ENCODE data around the gene SMAGP. TPM values are rescaled to one million over a fixed set of nuclear protein-coding genes. Genes with fewer than 3 reads are reported as not detected.
"Not testable (repeated sequence)": the region's sequence is repeated elsewhere in the genome, so short reads cannot be mapped to it uniquely, and the experiment has no call there.

The SMAGP gene
- total RNA-seq, 8 experiments from 2014 or later: 0.79 to 110 (median 2.9) TPM

DNA sequence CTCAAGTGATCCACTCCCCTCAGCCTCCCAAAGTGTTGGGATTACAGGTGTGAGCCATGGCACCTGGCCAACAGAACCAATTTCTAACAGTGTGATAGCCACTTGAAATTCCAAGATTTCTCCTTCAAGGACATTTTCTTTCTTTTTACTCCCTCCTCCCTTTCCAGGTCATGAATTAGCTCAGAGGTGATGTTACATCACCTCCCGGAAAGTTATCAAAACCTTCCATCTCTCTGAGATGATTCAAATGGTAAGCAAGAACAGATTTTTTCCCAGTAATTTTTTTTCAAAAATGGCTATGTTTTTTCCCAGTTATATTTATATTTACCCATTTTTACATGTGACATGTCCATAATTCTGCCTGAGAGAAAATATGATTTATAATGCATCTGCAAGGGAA is 15.6 kb upstream of the SMAGP start:
- WGBS, 10 experiments: 83 to 100% (median 100%) methylated on average over 1 of the region's 1 CpG; no CpG with 5 or more reads in 3 of the 10 experiments
- ATAC-seq (replicated peaks in 6 of 8): no peak

DNA sequence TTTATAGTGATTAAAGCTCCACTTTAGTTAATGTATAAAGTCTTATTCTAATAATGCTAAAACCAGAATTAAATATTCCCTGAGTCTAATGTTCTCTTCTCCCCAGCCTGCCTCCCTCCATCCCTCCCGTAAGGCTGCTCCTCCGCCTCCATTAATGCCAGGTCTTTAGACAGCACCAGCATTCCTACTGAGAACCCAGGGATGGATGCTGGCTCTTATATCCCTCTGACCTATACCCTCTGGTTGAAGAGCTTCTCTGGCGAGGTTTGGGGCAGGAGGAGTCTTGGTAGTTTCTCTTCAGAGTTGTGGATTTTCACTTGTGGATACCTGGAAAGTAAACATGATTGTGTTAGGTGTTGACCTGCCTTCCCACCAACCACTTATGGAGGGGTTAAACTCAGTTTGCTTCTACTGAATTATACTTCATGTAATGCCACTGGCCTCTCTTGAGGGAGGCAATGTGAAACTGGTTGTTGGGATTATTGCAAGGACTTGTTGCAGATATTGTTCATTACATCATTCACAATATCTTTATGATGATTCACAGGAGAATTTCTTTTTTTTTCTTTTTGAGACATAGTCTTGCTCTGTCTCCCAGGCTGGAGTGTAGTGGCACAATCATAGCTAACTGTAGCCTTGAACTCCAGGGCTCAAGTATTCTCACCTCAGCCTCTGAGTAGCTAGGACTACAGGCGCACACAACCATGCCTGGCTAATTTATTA is 11.1 kb upstream of the SMAGP start:
- in situ Hi-C loops (cut with MboI; ENCODE audit: low pct_unique_long_range_greater_than_20kb in 2 of 9, low sequenced_read_pairs in 9 of 9, unreplicated experiment in 9 of 9): no loop called here
- ATAC-seq (replicated peaks in 6 of 8): peak in 3 of 8 experiments; percentile 12 to 55 (median 37)
- H3K4me1 ChIP-seq (replicated peaks in 1 of 2): no peaks in the 10 kb centered on the region
- no peak overlapping the region for H3K27ac ChIP-seq
- no peak overlapping the region for H3K4me3 ChIP-seq
- 40 to 100% (median 87%) methylated on average over 1 to 3 of the region's 4 CpGs; no CpG with 5 or more reads in 4 of the 10 experiments for WGBS, 10 experiments

More for the DNA sequence above, 15.6 kb upstream of the SMAGP start:
- no peak overlapping the region for H3K4me3 ChIP-seq
- in situ Hi-C loops (cut with MboI; ENCODE audit: low pct_unique_long_range_greater_than_20kb in 2 of 9, low sequenced_read_pairs in 9 of 9, unreplicated experiment in 9 of 9): no loop called here
- no peak overlapping the region for H3K27ac ChIP-seq
- no peaks in the 10 kb centered on the region for H3K4me1 ChIP-seq (replicated peaks in 1 of 2)

DNA sequence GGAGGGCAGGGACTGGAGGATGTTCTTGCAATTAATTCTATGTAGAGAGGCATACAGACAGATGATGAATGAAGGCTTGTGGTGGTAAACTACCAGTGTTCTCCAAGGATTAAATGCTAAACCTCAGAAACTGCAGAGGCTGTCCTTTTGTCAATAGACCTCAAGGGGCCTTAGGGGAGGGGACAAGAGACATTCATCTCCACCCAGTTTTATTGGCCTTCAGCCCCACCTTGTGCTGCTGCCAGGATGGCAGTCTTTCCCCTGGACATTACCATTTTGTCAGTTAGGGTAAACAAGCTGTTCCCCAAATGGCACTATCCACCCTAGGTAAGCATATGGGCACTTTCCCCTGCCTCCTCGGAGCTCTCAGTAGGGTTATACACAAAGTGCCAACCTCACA is 4.9 kb upstream of the SMAGP start:
- ATAC-seq (replicated peaks in 6 of 8): peak in 3 of 8 experiments; percentile 10 to 43 (median 14)
- H3K4me3 ChIP-seq: no peak overlapping the region
- 0 to 83% (median 48%) methylated on average over 1 of the region's 1 CpG; no CpG with 5 or more reads in 6 of the 10 experiments for WGBS, 10 experiments
- H3K4me1 ChIP-seq (replicated peaks in 1 of 2): peaks cover 7 to 8% of the 10 kb centered on the region in 2 donors
- in situ Hi-C loops (cut with MboI; ENCODE audit: low pct_unique_long_range_greater_than_20kb in 2 of 9, low sequenced_read_pairs in 9 of 9, unreplicated experiment in 9 of 9): loop anchor here in 1 of 9 experiments (10.0 kb wide), 1 partner anchor 50 kb away; the partner anchor contains the start of gene BIN2
- no peak overlapping the region for H3K27ac ChIP-seq

DNA sequence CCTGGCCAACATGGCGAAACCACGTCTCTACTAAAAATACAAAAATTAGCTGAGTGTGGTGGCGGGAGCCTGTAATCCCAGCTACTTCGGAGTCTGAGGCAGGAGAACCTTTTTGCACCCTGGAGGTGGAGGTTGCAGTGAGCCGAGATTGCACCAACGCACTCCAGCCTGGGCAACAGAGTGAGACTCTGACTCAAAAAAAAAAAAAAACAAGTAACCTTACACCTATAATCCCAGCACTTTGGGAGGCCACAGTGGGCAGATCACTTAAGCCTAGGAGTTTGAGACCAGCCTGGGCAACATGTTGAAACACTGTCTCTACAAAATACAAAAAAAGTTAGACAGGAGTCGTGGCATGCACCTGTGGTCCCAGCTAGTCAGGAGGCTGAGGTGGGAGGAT is 2.6 kb upstream of the SMAGP start:
- not testable (repeated sequence) for ATAC-seq (replicated peaks in 6 of 8); H3K27ac ChIP-seq; H3K4me1 ChIP-seq (replicated peaks in 1 of 2); H3K4me3 ChIP-seq
- in situ Hi-C loops (cut with MboI; ENCODE audit: low pct_unique_long_range_greater_than_20kb in 2 of 9, low sequenced_read_pairs in 9 of 9, unreplicated experiment in 9 of 9): loop anchor here in 1 of 9 experiments (10.0 kb wide), 1 partner anchor 52 kb away; the partner anchor contains the start of gene BIN2
- 80 to 100% (median 87%) methylated on average over 1 to 6 of the region's 7 CpGs; no CpG with 5 or more reads in 6 of the 10 experiments for WGBS, 10 experiments

DNA sequence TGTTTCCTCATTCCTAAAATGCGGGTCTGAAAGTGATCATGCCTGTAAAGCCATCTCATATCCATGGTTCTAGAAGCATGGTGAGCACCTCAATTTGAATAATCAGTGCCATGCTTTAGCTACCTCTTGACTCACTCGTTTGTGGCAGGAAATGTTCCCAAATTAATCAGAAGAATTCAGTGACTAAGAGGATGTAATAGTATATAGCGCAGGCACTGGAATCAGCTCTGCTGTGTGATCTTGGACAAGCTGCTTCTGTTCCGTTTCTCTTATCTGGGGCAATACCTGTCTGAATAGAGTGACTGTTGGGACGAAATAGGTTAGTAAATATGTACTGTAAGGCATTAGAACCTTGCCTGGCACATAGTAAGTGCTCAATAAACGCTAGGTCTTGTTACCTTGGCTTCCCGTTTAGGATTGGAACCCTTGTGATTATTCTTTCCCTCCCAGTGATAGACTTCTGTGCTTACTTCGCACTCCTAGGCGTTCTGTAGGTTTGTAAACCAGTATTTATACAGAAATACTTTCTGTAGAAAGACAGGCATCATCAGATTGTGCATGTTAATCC is 820 bp upstream of the SMAGP start:
- 0 to 97% (median 73%) methylated on average over 3 to 9 of the region's 9 CpGs; no CpG with 5 or more reads in 2 of the 10 experiments for WGBS, 10 experiments
- H3K4me1 ChIP-seq (replicated peaks in 1 of 2): peaks cover 7 to 13% of the 10 kb centered on the region in 2 donors
- ATAC-seq (replicated peaks in 6 of 8): peak in 3 of 8 experiments; percentile 9 to 16 (median 14)
- peak overlapping the region in 3 of 5 donors; percentile 45 to 54 (median 51) for H3K4me3 ChIP-seq
- no peak overlapping the region for H3K27ac ChIP-seq
- in situ Hi-C loops (cut with MboI; ENCODE audit: low pct_unique_long_range_greater_than_20kb in 2 of 9, low sequenced_read_pairs in 9 of 9, unreplicated experiment in 9 of 9): loop anchor here in 1 of 9 experiments (10.0 kb wide), 1 partner anchor 54 kb away; the partner anchor contains the start of gene BIN2

DNA sequence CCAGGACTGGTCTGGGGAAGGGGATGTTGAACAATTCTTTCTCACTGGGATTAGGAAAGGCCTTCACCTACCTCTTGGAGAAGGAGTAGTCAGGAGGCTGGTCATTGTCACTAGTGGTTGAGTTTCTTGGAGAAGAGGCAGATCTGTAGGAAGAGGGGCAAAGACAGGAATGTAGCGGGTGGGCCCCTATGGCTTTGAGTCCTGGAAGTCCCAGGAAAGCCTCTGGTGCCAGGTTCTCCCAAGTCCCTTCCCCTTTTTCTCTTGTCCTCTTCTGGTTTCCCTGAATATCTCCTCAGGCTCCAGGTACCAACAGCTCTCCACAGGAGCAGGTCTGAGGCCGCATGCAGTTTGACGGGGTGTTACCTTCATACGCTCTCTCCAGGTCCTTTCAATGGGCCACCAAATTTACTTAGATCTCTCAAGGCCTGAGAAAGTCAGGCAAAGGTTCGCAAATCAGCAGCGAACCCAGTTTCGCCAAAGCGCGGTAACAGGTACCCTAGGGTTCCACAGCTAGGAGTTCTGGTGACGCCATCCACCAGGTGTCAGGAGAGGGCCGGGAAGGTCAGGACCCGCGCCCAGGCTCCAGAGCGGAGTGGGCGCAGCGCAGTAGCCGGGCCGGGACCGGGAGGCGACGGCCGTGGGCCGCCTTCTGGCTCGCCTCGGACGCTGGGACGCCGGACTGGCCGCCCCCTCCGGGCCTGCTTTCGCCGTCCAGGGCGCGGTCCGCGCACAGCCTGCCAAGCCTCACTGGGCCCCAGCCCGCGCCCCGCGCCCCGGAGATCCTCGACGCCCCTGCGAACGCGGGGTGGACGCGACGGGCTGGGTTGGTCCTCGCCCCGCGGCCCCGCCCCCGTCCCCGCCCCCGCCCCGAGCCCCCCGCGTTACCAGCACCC is 795 bp downstream of the SMAGP start:
- 6 to 83% (median 38%) methylated on average over 1 to 30 of the region's 59 CpGs; no CpG with 5 or more reads in 4 of the 10 experiments for WGBS, 10 experiments
- H3K4me1 ChIP-seq (replicated peaks in 1 of 2): peaks cover 0 to 5% of the 10 kb centered on the region in 2 donors
- peak in 5 of 8 experiments; percentile 35 to 72 (median 56) for ATAC-seq (replicated peaks in 6 of 8)
- in situ Hi-C loops (cut with MboI; ENCODE audit: low pct_unique_long_range_greater_than_20kb in 2 of 9, low sequenced_read_pairs in 9 of 9, unreplicated experiment in 9 of 9): loop anchor here in 2 of 9 experiments (10.0 kb wide), 2 partner anchors 55 to 75 kb away; partner anchors contain the start of genes BIN2 (in 1 of the 2) and CELA1 (in 1 of the 2)
- H3K27ac ChIP-seq: no peak overlapping the region
- peak overlapping the region; percentile 41 to 54 (median 50) for H3K4me3 ChIP-seq

DNA sequence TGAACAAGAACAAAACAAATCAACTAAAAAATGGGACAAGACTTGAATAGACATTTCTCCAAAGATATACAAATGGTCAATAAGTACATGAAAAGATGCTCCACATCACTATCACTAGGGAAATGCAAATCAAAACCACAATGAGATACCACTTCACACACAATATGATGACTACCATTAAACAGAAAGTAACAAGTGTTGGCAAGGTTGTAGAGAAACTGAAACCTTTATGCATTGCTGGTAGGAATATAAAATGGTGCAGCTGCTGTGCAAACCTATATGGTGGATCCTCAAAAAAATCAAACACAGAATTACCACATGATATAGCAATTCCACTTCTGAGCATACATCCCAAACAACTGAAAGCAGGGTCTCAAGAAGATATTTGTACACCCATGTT is 5.2 kb downstream of the SMAGP start:
- no peak overlapping the region for H3K4me3 ChIP-seq
- ATAC-seq (replicated peaks in 6 of 8): no peak
- in situ Hi-C loops (cut with MboI; ENCODE audit: low pct_unique_long_range_greater_than_20kb in 2 of 9, low sequenced_read_pairs in 9 of 9, unreplicated experiment in 9 of 9): loop anchor here in 1 of 9 experiments (10.0 kb wide), 1 partner anchor 80 kb away; the partner anchor contains the start of gene CELA1
- no peak overlapping the region for H3K27ac ChIP-seq
- peaks cover 0 to 5% of the 10 kb centered on the region in 2 donors for H3K4me1 ChIP-seq (replicated peaks in 1 of 2)

DNA sequence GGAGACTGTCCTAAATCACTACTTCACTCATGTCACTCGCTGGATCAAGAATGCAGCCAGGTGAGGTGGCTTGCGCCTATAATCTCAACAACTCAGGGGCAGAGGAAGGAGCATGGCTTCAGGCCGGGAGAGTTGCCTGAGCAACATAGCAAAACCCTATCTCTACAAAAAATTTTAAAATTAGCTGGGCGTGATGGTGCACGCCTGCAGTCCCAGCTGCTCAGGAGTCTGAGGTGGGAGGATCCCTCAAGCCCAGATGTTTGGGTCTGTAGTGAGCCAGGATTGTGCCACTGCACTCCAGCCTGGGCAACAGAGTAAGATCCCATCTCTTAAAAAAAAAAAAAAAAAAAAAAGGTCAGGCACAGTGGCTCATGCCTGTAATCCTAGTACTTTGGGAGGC is 5.9 kb downstream of the SMAGP start:
- in situ Hi-C loops (cut with MboI; ENCODE audit: low pct_unique_long_range_greater_than_20kb in 2 of 9, low sequenced_read_pairs in 9 of 9, unreplicated experiment in 9 of 9): loop anchor here in 1 of 9 experiments (10.0 kb wide), 1 partner anchor 81 kb away; the partner anchor contains the start of gene CELA1
- H3K4me3 ChIP-seq: no peak overlapping the region
- no peak for ATAC-seq (replicated peaks in 6 of 8)
- H3K4me1 ChIP-seq (replicated peaks in 1 of 2): peaks cover 0 to 5% of the 10 kb centered on the region in 2 donors
- 40 to 100% (median 96%) methylated on average over 1 to 4 of the region's 5 CpGs; no CpG with 5 or more reads in 4 of the 10 experiments for WGBS, 10 experiments
- H3K27ac ChIP-seq: no peak overlapping the region

DNA sequence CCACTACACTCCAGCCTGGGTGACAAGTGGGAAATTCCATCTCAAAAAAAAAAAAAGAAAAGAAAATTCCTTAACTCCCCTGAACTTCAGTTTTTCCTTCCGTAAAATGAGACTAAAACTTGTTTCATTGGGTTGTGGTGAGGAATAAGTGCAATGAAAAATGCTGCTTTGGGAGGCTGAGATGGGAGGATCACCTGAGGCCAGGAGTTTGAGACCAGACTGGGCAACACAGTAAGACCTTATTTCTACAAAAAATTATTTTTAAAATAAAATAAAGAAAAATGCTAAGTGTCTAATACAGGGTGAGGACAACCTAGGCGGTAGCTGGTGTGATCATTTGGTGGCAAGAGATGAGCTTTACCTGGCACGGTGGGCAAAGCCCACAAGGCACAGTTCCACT is 6.9 kb downstream of the SMAGP start:
- Histone ChIP-seq H3K4me1 (replicated peaks in 1 of 2) (peaks cover 0 to 5% of the 10 kb centered on the region in 2 donors), H3K27ac (no peak overlapping the region), H3K4me3 (no peak overlapping the region)
- no peak for ATAC-seq (replicated peaks in 6 of 8)
- in situ Hi-C loops (cut with MboI; ENCODE audit: low pct_unique_long_range_greater_than_20kb in 2 of 9, low sequenced_read_pairs in 9 of 9, unreplicated experiment in 9 of 9): loop anchor here in 1 of 9 experiments (10.0 kb wide), 1 partner anchor 81 kb away; the partner anchor contains the start of gene CELA1
- WGBS, 10 experiments: 88 to 100% (median 100%) methylated on average over 1 to 3 of the region's 3 CpGs; no CpG with 5 or more reads in 1 of the 10 experiments

DNA sequence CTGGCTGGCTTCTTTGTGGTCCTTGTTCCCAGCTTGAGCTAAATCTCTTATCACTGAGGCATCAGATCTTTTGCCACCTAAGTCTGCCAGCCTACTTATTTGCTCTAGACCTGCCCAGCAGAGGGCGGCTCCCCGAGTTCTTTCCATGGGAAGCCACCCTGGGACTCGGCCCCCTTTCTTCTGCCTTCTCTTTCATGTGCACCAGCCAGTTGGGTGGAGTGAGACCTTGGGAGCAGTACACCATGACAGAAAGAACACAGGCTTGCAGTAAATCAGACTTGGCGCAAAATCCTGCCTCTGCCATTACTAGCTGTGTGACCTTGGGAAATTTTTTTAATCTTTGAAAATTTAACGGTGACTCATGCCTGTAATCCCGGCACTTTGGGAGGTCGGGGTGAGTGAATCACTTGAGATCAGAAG is 7.4 kb downstream of the SMAGP start:
- in situ Hi-C loops (cut with MboI; ENCODE audit: low pct_unique_long_range_greater_than_20kb in 2 of 9, low sequenced_read_pairs in 9 of 9, unreplicated experiment in 9 of 9): loop anchor here in 1 of 9 experiments (10.0 kb wide), 1 partner anchor 82 kb away; the partner anchor contains the start of gene CELA1
- peaks cover 0 to 5% of the 10 kb centered on the region in 2 donors for H3K4me1 ChIP-seq (replicated peaks in 1 of 2)
- no peak overlapping the region for H3K27ac ChIP-seq
- ATAC-seq (replicated peaks in 6 of 8): peak in 6 of 8 experiments; percentile 10 to 87 (median 46)
- H3K4me3 ChIP-seq: no peak overlapping the region
- 6 to 80% (median 72%) methylated on average over 1 to 6 of the region's 7 CpGs; no CpG with 5 or more reads in 3 of the 10 experiments for WGBS, 10 experiments

DNA sequence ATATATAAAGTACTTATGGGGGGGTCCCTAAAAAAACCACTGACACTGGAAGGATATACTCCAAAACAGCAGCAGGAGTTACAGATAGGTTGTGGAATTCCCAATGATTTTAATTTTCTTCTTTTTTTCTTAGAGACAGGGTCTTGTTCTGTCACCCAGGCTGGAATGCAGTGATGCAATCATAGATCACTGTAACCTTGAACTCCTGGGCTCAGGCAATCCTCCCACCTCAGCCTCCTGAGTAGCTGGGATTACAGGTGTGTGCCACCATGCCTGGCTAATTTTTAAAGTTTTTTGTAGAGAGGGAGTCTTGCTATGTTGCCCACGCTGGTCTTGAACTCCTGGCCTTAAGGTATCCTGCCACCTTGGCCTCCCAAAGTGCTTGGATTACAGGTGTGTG is 10.6 kb downstream of the SMAGP start:
- WGBS, 10 experiments: 75 to 100% (median 100%) methylated on average over 1 of the region's 1 CpG; no CpG with 5 or more reads in 5 of the 10 experiments
- H3K4me1 ChIP-seq (replicated peaks in 1 of 2); ATAC-seq (replicated peaks in 6 of 8); H3K27ac ChIP-seq; in situ Hi-C loops (cut with MboI; ENCODE audit: low pct_unique_long_range_greater_than_20kb in 2 of 9, low sequenced_read_pairs in 9 of 9, unreplicated experiment in 9 of 9); H3K4me3 ChIP-seq: not testable (repeated sequence)

DNA sequence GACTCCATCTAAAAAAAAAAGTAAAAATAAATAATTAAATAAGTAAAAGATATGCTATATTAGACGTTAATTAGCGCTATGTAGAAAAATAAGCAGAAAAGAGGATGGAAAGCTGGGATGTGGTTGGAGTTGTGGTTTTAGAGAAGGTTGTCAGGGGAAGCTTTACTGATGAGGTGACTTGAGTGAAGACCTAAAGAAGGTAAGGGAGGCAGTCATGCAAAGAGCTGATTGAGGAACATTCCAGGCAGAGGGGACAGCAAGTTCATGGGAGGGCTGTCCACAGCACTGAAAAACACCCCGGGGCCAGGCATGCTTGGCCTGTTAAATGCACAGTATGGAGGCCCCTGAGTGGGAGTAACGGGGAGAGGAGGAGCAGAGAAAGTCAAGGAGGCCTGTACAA is 15.7 kb downstream of the SMAGP start:
- in situ Hi-C loops (cut with MboI; ENCODE audit: low pct_unique_long_range_greater_than_20kb in 2 of 9, low sequenced_read_pairs in 9 of 9, unreplicated experiment in 9 of 9): no loop called here
- H3K4me3 ChIP-seq: no peak overlapping the region
- H3K27ac ChIP-seq: no peak overlapping the region
- no peaks in the 10 kb centered on the region for H3K4me1 ChIP-seq (replicated peaks in 1 of 2)
- ATAC-seq (replicated peaks in 6 of 8): peak in 1 of 8 experiments; percentile 4
- 60 to 97% (median 91%) methylated on average over 2 to 4 of the region's 4 CpGs; no CpG with 5 or more reads in 1 of the 10 experiments for WGBS, 10 experiments
